K562 (cell line): ENCODE data around the gene SULT1C4. TPM values are rescaled to one million over a fixed set of nuclear protein-coding genes. Genes with fewer than 3 reads are reported as not detected.

Experiments
- ATAC-seq: fragments of 200-7000 bp; cut with Tn5 transposase; 3 replicates; pipeline ENCODE4 v1.9.1; 2020; ENCODE audit warnings: moderate library complexity
- BruUV-seq: library from RNA; stranded (reverse); fragments of 400-500 nt; replicated peaks from 2 replicates; lab custom pipeline; 2021; lab: Mats Ljungman, UMichigan
- CTCF ChIA-PET: fragments of 300-600 bp; formaldehyde crosslinking; extraction: SDS; loops from one replicate; lab custom pipeline; 2021; ENCODE audit warnings: low intra/inter-chr PET ratio; lab: Yijun Ruan, JAX
- POLR2A ChIA-PET: fragments of 300-600, 350-650 bp; sonication (Branson Sonifier 250); formaldehyde crosslinking; extraction: SDS; loops from one replicate; lab custom pipeline; 2021; ENCODE audit warnings: antibody characterized with exemption, inconsistent platforms; lab: Yijun Ruan, JAX
- DNase-seq, 4 experiments: peaks; one replicate each; pipeline versions ENCODE4 v3.0.0 to v3.0.0-alpha.2; 2011 to 2018; ENCODE audit warnings: low spot score in 3 of 4, mixed read lengths in 3 of 4; ENCODE audit errors: extremely low read depth in 1 of 4
- FAIRE-seq: peaks from 2 replicates; lab custom pipeline; 2011; peaks lifted over from hg19 to GRCh38; lab: Jason Lieb, UNC
- H2AFZ ChIP-seq: 2 replicates; pipeline ENCODE4 v1.6.0; 2011; ENCODE audit warnings: low read depth, low read length, control low read depth, inconsistent platforms
- H3K27ac ChIP-seq: fragments of 200-600 bp; 3 replicates; pipeline ENCODE4 v1.8.0; 2011; ENCODE audit warnings: low read depth, mild to moderate bottlenecking, control low read depth, inconsistent platforms, low read length, moderate library complexity, mixed read lengths; ENCODE audit errors: extremely low read depth
- H3K27me3 ChIP-seq, 2 experiments: fragments of 300-600 bp in 1 of 2; 2 replicates in 1 of 2; 3 replicates in 1 of 2; pipeline versions ENCODE4 v1.6.0 to v1.8.0; 2011; ENCODE audit warnings: inconsistent platforms in 2 of 2, low read length in 2 of 2, mild to moderate bottlenecking in 1 of 2, mixed read lengths in 1 of 2, moderate library complexity in 1 of 2; ENCODE audit not compliant: control insufficient read depth in 2 of 2, insufficient read depth in 2 of 2
- H3K36me3 ChIP-seq: fragments of 300-600 bp; 3 replicates; pipeline ENCODE4 v1.8.0; 2011; ENCODE audit warnings: mild to moderate bottlenecking, low read length, inconsistent platforms; ENCODE audit not compliant: control insufficient read depth, insufficient read depth
- H3K4me1 ChIP-seq, 2 experiments: fragments of 200-600 bp in 1 of 2; replicated peaks in 1 of 2; 2 replicates in 1 of 2; 3 replicates in 1 of 2; pipeline versions ENCODE4 v1.5.1 to v1.8.0; 2011; ENCODE audit warnings: inconsistent platforms in 2 of 2, low read length in 2 of 2, mild to moderate bottlenecking in 1 of 2, mixed read lengths in 1 of 2, moderate library complexity in 1 of 2; ENCODE audit not compliant: control insufficient read depth in 2 of 2, insufficient read depth in 2 of 2
- H3K4me2 ChIP-seq: 2 replicates; pipeline ENCODE4 v1.6.1; 2011; ENCODE audit warnings: low read length, control low read depth, inconsistent platforms, mixed read lengths; ENCODE audit not compliant: insufficient read depth
- H3K4me3 ChIP-seq: fragments of 200-600 bp; sonication (generic), shearing (Covaris generic); 2 replicates; pipeline ENCODE4 v1.5.1; 2016; ENCODE audit warnings: control low read depth, inconsistent platforms
- H3K79me2 ChIP-seq: fragments of 200-600 bp; 3 replicates; pipeline ENCODE4 v1.8.0; 2011; ENCODE audit warnings: low read length, inconsistent platforms; ENCODE audit not compliant: control insufficient read depth, insufficient read depth
- H3K9ac ChIP-seq, 2 experiments: 2 replicates each; pipeline versions ENCODE4 v1.6.0 to v1.6.1; 2011; ENCODE audit warnings: low read depth in 2 of 2, low read length in 2 of 2, control low read depth in 1 of 2, inconsistent platforms in 1 of 2, mild to moderate bottlenecking in 1 of 2, mixed read lengths in 1 of 2; ENCODE audit not compliant: insufficient read depth in 1 of 2
- H3K9me1 ChIP-seq: one replicate; pipeline ENCODE4 v1.6.0; 2011; ENCODE audit warnings: inconsistent platforms, mild to moderate bottlenecking, low read length, moderate library complexity; ENCODE audit not compliant: control insufficient read depth, insufficient read depth
- H3K9me3 ChIP-seq: replicated peaks from 2 replicates; pipeline ENCODE4 v1.5.1; 2011; ENCODE audit warnings: low read depth, low read length, inconsistent platforms; ENCODE audit not compliant: control insufficient read depth, insufficient read depth
- H4K20me1 ChIP-seq: replicated peaks from 2 replicates; pipeline ENCODE4 v1.6.1; 2011; ENCODE audit warnings: low read length, inconsistent platforms, mixed read lengths; ENCODE audit not compliant: control insufficient read depth, insufficient read depth
- ASH1L ChIP-seq: fragments of 450-650 bp; IDR thresholded peaks from 2 replicates; pipeline ENCODE4 v1.6.1; 2018; ENCODE audit warnings: borderline replicate concordance, mild to moderate bottlenecking, low read depth; ENCODE audit not compliant: partially characterized antibody
- MEF2A ChIP-seq: IDR thresholded peaks from 2 replicates; pipeline ENCODE4 v1.6.1; 2011; ENCODE audit warnings: low read depth, mild to moderate bottlenecking, low read length, moderate library complexity; ENCODE audit not compliant: control insufficient read depth
- MYC ChIP-seq, 2 experiments: fragments of 250-450 bp in 1 of 2; sonication (Bioruptor Pico) in 1 of 2; IDR thresholded peaks; 2 replicates each; pipeline versions ENCODE4 v1.5.1 to v1.6.1; 2012 to 2021; ENCODE audit warnings: low read depth in 2 of 2, borderline replicate concordance in 1 of 2, improper control_type of control experiment in 1 of 2, low read length in 1 of 2, mild to moderate bottlenecking in 1 of 2, moderate library complexity in 1 of 2
- SAFB2 ChIP-seq: fragments of 200-400 bp; formaldehyde crosslinking; IDR thresholded peaks from 2 replicates; pipeline ENCODE4 v1.6.1; 2018; ENCODE audit warnings: borderline replicate concordance, low read length, low read depth, moderate library complexity; ENCODE audit not compliant: severe bottlenecking
- XRCC4 ChIP-seq: IDR thresholded peaks from one replicate; pipeline ENCODE4 v1.6.1; 2011; ENCODE audit not compliant: insufficient read depth, insufficient read length; ENCODE audit errors: extremely low read depth
- ZNF174 ChIP-seq: fragments of 250-450 bp; sonication (Bioruptor Pico); IDR thresholded peaks from 2 replicates; pipeline ENCODE4 v1.4.0; 2020; ENCODE audit warnings: mild to moderate bottlenecking
- WGBS: fragments of 100-300 bp; shearing (Covaris generic); methylation state at CpG from one replicate; pipeline ENCODE4 v1.1.6; 2016; ENCODE audit warnings: low coverage, mixed read lengths; ENCODE audit not compliant: insufficient coverage; ENCODE audit errors: missing lambda C conversion rate; 5-methylcytosine and 5-hydroxymethylcytosine counted together
- in situ Hi-C: fragments of 300-500 bp; cut with MboI; formaldehyde crosslinking; loops from 4 replicates; pipeline ENCODE4 v1.15.0; 2018; ENCODE audit warnings: inconsistent platforms, mixed read lengths
- intact Hi-C: fragments of 100-400 bp; cut with micrococcal nuclease; formaldehyde crosslinking; loops from 2 replicates; pipeline ENCODE4 v1.14.2; 2022
- polyA plus RNA-seq, 8 experiments: library from polyadenylated mRNA; depleted of rRNA in 4 of 8; stranded (reverse) in 5 of 8; unstranded in 3 of 8; fragments of >200 nt; fragmentation: Nextera tagmentation in 2 of 8; fragmentation: Illumina TruSeq in 1 of 8; extraction: Ambion mirVana in 2 of 8; extraction: Trizol in 1 of 8; gene quantifications; 2 replicates each; pipeline versions ENCODE4 v1.2.1 to v1.2.3, GENCODE V29; 2011 to 2014; ENCODE audit warnings: inconsistent platforms in 1 of 8, missing spikeins in 1 of 8
- total RNA-seq, 7 experiments: library from RNA; depleted of rRNA in 6 of 7; stranded (reverse); fragments of >200 nt in 6 of 7; fragmentation: Illumina TruSeq in 2 of 7; extraction: Trizol in 2 of 7; gene quantifications; 2 replicates each; pipeline versions ENCODE4 v1.2.1 to v1.2.3, GENCODE V29; 2011 to 2021; ENCODE audit warnings: low replicate concordance in 1 of 7
- TF ChIP-seq, protein P1 (sequence below), 2 experiments: fragments of 450-650 bp in 1 of 2; sonication (generic) in 1 of 2; formaldehyde crosslinking in 1 of 2; IDR thresholded peaks in 1 of 2; conservative IDR thresholded peaks in 1 of 2; 2 replicates each; pipeline versions ENCODE4 v1.6.1 to v1.8.1; 2016 to 2023; ENCODE audit warnings: mild to moderate bottlenecking in 2 of 2, moderate library complexity in 2 of 2, inconsistent platforms in 1 of 2, missing genetic modification reagents in 1 of 2

The SULT1C4 gene
- total and polyA plus RNA-seq, 9 of the 15 experiments (the other 6 are each of a cell fraction or from before 2014, with no cell fraction given), result 0.04 to 0.14 (median 0.09) TPM; not detected in 5

DNA sequence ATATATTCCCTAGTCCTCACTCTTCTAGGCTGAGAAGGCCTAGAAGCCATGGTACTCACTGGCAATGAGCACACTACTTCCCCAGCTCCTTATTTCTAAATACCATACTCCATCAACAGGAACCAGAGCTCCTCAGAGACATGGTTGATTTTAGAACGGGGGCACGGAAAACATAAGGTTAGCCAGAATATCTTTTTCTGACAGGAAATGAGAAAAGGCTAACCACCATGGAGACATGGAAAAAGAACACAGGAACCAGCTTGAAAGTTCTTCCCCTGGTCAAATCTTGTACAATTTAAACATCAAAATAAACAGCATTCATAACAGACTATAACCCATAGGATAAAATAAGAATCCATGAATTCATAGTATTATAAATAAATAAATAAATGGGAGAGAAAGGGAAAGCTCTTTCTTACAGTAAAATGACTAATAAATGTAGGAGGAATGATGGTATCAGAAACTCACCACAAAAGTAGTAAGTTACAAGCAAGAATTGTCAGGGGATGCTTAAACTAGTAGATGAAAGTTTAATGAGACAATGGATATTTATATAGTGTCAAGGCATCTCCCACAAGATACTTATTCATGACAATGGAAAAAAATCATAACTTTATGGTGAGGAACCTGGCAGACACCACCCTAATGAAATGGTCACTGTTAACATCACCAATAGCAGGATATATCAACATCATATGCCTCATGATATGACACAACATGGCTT, 50.7 kb downstream of the SULT1C4 start:
- H3K27ac ChIP-seq, result no peak overlapping the region
- H3K79me2 ChIP-seq, result no peaks in the 10 kb centered on the region
- H3K4me1 ChIP-seq, result no peaks in the 10 kb centered on the region; a peak in 1 of 5 replicates
- in situ Hi-C loops (no loop called here), intact Hi-C loops (no loop called here)
- WGBS, result 5% methylated on average over 2 of the region's 2 CpGs
- no TSS peak for BruUV-seq
- CTCF ChIA-PET, result no interaction called here
- no peak overlapping the region for H3K9ac ChIP-seq
- no peaks in the 10 kb centered on the region for H3K9me3 ChIP-seq
- no peaks in the 10 kb centered on the region for H4K20me1 ChIP-seq
- H3K4me2 ChIP-seq, result no peak overlapping the region
- FAIRE-seq (no peak), ATAC-seq (no peak), DNase-seq (no peak)
- POLR2A ChIA-PET, result interaction anchor here (0.9 kb wide), 1 partner anchor 8 kb away, joined by 3 read pairs; no protein-coding TSS in a partner anchor
- H3K27me3 ChIP-seq, result no peaks in the 10 kb centered on the region
- TF ChIP-seq MYC (IDR thresholded peaks at IDR 0.05; ENCODE audit: low read depth, low read length) (no peak), MYC (CRISPR knock-in tag; IDR thresholded peaks at IDR 0.05; ENCODE audit: borderline replicate concordance, low read depth) (no peak), MEF2A (no peak), ZNF174 (no peak), SAFB2 (no peak), XRCC4 (no peak), ASH1L (no peak)
- TF ChIP-seq, protein P1, sequence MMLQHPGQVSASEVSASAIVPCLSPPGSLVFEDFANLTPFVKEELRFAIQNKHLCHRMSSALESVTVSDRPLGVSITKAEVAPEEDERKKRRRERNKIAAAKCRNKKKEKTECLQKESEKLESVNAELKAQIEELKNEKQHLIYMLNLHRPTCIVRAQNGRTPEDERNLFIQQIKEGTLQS (IDR thresholded peaks at IDR 0.05), result no peak
- TF ChIP-seq, protein P1 (CRISPR knock-in tag; conservative IDR thresholded peaks at IDR 0.05), result no peak
- TF ChIP-seq, all 486 proteins: peak for 0
- Histone ChIP-seq H3K4me3 (no peak overlapping the region), H2AFZ (no peak overlapping the region), H3K36me3 (no peaks in the 10 kb centered on the region), H3K9me1 (no peaks in the 10 kb centered on the region)
